ENCODE data around the gene CROCC2. TPM values are rescaled to one million over a fixed set of nuclear protein-coding genes. Genes with fewer than 3 reads are reported as not detected.

The CROCC2 gene
- total and polyA plus RNA-seq, 4 donors, result 1.3 to 17.4 (median 4.4) TPM

GRCh38 chr2:240900141-240900860 is 5.8 kb upstream of the CROCC2 start:
- no peaks in the 10 kb centered on the region for H3K27me3 ChIP-seq (ENCODE audit: control insufficient read depth in 3 of 3, insufficient read depth in 3 of 3, low read length in 2 of 3)
- TF ChIP-seq CTCF (IDR thresholded peaks at IDR 0.05; ENCODE audit: control extremely low read depth, extremely low read depth), result no peak
- H3K9me3 ChIP-seq (ENCODE audit: control insufficient read depth in 4 of 4, insufficient read depth in 3 of 4, low read length in 3 of 4), result no peaks in the 10 kb centered on the region
- ATAC-seq (ENCODE audit: insufficient read depth, low FRiP score), result no peak
- H3K36me3 ChIP-seq (ENCODE audit: control insufficient read depth in 4 of 4, insufficient read depth in 4 of 4, low read length in 4 of 4), result no peaks in the 10 kb centered on the region
- H3K27ac ChIP-seq (ENCODE audit: low read depth in 1 of 2, low read length in 1 of 2), result no peak overlapping the region
- H3K9ac ChIP-seq (ENCODE audit: insufficient read depth in 1 of 2, low read length in 2 of 2), result no peak overlapping the region
- DNase-seq, result no peak
- no peak overlapping the region for H3K4me3 ChIP-seq
- WGBS, 2 donors, result 89 to 92% methylated on average over 27 of the region's 27 CpGs
- peaks cover 0 to 30% (median 5%) of the 10 kb centered on the region in 5 donors for H3K4me1 ChIP-seq (ENCODE audit: control insufficient read depth in 5 of 5, insufficient read depth in 5 of 5, low read length in 5 of 5)

- Histone ChIP-seq H3K4me3 (no peak overlapping the region), H3K27ac (ENCODE audit: low read depth in 1 of 2, low read length in 1 of 2) (no peak overlapping the region), H3K36me3 (ENCODE audit: control insufficient read depth in 4 of 4, insufficient read depth in 4 of 4, low read length in 4 of 4) (no peaks in the 10 kb centered on the region), H3K27me3 (ENCODE audit: control insufficient read depth in 3 of 3, insufficient read depth in 3 of 3, low read length in 2 of 3) (no peaks in the 10 kb centered on the region), H3K9me3 (ENCODE audit: control insufficient read depth in 4 of 4, insufficient read depth in 3 of 4, low read length in 3 of 4) (no peaks in the 10 kb centered on the region), H3K9ac (ENCODE audit: insufficient read depth in 1 of 2, low read length in 2 of 2) (no peak overlapping the region), H3K4me1 (ENCODE audit: control insufficient read depth in 5 of 5, insufficient read depth in 5 of 5, low read length in 5 of 5) (peaks cover 0 to 26% (median 5%) of the 10 kb centered on the region in 5 donors)
- WGBS, 2 donors, result 88 to 89% methylated on average over 14 of the region's 14 CpGs
- TF ChIP-seq CTCF (IDR thresholded peaks at IDR 0.05; ENCODE audit: control extremely low read depth, extremely low read depth), result no peak
- DNase-seq (no peak), ATAC-seq (ENCODE audit: insufficient read depth, low FRiP score) (no peak)
These were observed 4.0 kb upstream of the CROCC2 start for GRCh38 chr2:240901986-240902614.

- no peak for TF ChIP-seq CTCF (IDR thresholded peaks at IDR 0.05; ENCODE audit: control extremely low read depth, extremely low read depth)
- WGBS, 2 donors, result 51 to 69% methylated on average over 7 of the region's 7 CpGs
- H3K4me1 ChIP-seq (ENCODE audit: control insufficient read depth in 5 of 5, insufficient read depth in 5 of 5, low read length in 5 of 5), result peaks cover 0 to 23% (median 5%) of the 10 kb centered on the region in 5 donors
- H3K9ac ChIP-seq (ENCODE audit: insufficient read depth in 1 of 2, low read length in 2 of 2), result no peak overlapping the region
- no peaks in the 10 kb centered on the region for H3K9me3 ChIP-seq (ENCODE audit: control insufficient read depth in 4 of 4, insufficient read depth in 3 of 4, low read length in 3 of 4)
- DNase-seq, result no peak
- H3K27me3 ChIP-seq (ENCODE audit: control insufficient read depth in 3 of 3, insufficient read depth in 3 of 3, low read length in 2 of 3), result no peaks in the 10 kb centered on the region
- H3K4me3 ChIP-seq, result no peak overlapping the region
- ATAC-seq (ENCODE audit: insufficient read depth, low FRiP score), result no peak
- H3K36me3 ChIP-seq (ENCODE audit: control insufficient read depth in 4 of 4, insufficient read depth in 4 of 4, low read length in 4 of 4), result no peaks in the 10 kb centered on the region
- no peak overlapping the region for H3K27ac ChIP-seq (ENCODE audit: low read depth in 1 of 2, low read length in 1 of 2)
These were observed 3.5 kb upstream of the CROCC2 start for GRCh38 chr2:240902615-240903041.

Data from lung (tissue), 12 donors.